ENCODE measurements around the gene PCYT2. TPM values are rescaled to one million over a fixed set of nuclear protein-coding genes. Genes with fewer than 3 reads are reported as not detected.
A peak's percentile ranks its signal among the peaks of the same experiment; 100 is the strongest.

The PCYT2 gene
- total RNA-seq, 2 donors from 2014 or later = 66.8 to 70.9 TPM

DNA sequence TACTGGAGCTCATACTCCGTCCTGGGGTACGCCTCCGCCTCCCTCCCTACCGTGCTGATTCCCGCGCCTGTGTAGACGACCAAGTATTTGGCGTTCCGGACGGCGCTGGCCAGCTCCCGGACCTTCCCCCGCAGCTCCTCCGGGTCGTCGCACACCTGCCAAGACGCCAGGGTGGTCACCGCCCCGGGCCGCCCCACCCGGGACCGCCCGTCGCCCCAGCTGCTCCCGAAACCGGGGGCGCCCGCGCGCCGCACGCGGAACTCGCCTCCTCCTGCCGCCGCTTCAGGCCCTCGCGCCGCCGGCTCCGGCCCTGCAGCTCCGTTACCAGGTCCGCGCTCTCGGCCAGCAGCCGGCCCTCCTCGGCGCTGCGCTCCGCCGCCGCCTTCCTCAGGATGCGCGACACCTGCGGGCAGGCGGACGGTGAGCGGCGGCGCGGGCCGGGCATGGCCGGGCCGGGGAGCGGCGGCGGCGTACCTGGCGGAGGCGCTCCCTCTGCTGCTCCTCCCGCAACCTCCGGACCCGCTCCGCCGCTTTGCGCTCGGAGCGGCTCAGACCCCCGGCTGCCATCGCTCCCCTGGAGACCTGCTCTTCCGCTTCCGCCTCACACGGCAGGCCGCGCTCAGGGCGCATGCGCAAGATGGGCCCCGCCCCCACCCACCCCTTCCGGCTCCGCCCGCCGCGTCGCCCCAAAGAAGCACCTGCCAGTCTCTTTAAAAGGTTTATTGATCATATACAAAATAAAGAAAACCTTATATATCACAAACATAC, 6.5 kb upstream of the PCYT2 start, which contains the start of gene SIRT7:
TSS of gene SIRT7 (minus strand) at position 612 of the 768 bp plus-strand sequence. CDS start at position 567, 45 bp downstream.
- Histone ChIP-seq H3K27me3 (ENCODE audit: control insufficient read depth, insufficient read depth, low read length, poor library complexity, severe bottlenecking) (no peaks in the 10 kb centered on the region), H3K36me3 (ENCODE audit: control insufficient read depth, insufficient read depth, low read length) (peaks cover 56% of the 10 kb centered on the region), H3K9ac (ENCODE audit: extremely low read depth, low read length, poor library complexity, severe bottlenecking) (peak within 1 kb of the TSS; percentile 48), H3K4me1 (ENCODE audit: control insufficient read depth, insufficient read depth, low read length) (peaks cover 2% of the 10 kb centered on the region), H3K27ac (ENCODE audit: low read depth, low read length) (no peak within 1 kb of the TSS), H3K4me3 (ENCODE audit: low read length) (peak within 1 kb of the TSS; percentile 92), H3K9me3 (ENCODE audit: control insufficient read depth, low read length) (no peaks in the 10 kb centered on the region)
- DNase-seq = peak; percentile 98
- TF ChIP-seq, protein P1, sequence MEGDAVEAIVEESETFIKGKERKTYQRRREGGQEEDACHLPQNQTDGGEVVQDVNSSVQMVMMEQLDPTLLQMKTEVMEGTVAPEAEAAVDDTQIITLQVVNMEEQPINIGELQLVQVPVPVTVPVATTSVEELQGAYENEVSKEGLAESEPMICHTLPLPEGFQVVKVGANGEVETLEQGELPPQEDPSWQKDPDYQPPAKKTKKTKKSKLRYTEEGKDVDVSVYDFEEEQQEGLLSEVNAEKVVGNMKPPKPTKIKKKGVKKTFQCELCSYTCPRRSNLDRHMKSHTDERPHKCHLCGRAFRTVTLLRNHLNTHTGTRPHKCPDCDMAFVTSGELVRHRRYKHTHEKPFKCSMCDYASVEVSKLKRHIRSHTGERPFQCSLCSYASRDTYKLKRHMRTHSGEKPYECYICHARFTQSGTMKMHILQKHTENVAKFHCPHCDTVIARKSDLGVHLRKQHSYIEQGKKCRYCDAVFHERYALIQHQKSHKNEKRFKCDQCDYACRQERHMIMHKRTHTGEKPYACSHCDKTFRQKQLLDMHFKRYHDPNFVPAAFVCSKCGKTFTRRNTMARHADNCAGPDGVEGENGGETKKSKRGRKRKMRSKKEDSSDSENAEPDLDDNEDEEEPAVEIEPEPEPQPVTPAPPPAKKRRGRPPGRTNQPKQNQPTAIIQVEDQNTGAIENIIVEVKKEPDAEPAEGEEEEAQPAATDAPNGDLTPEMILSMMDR (conservative IDR thresholded peaks at IDR 0.05) = no peak
- H3K4me3 Mint-ChIP-seq = peak within 1 kb of the TSS; percentile 69
- 0 to 5% methylated on average over 20 to 94 of the region's 94 CpGs for WGBS, 2 experiments (ENCODE audit: insufficient coverage in 1 of 2, insufficient read length in 1 of 2)
- no peaks in the 10 kb centered on the region for H3K9me3 Mint-ChIP-seq
- peaks cover 52% of the 10 kb centered on the region for H3K36me3 Mint-ChIP-seq (ENCODE audit: low read depth)
- H3K27ac Mint-ChIP-seq = peak within 1 kb of the TSS; percentile 79
- no peaks in the 10 kb centered on the region for H3K27me3 Mint-ChIP-seq (ENCODE audit: insufficient read depth)
- peaks cover 11% of the 10 kb centered on the region for H3K4me1 Mint-ChIP-seq

DNA sequence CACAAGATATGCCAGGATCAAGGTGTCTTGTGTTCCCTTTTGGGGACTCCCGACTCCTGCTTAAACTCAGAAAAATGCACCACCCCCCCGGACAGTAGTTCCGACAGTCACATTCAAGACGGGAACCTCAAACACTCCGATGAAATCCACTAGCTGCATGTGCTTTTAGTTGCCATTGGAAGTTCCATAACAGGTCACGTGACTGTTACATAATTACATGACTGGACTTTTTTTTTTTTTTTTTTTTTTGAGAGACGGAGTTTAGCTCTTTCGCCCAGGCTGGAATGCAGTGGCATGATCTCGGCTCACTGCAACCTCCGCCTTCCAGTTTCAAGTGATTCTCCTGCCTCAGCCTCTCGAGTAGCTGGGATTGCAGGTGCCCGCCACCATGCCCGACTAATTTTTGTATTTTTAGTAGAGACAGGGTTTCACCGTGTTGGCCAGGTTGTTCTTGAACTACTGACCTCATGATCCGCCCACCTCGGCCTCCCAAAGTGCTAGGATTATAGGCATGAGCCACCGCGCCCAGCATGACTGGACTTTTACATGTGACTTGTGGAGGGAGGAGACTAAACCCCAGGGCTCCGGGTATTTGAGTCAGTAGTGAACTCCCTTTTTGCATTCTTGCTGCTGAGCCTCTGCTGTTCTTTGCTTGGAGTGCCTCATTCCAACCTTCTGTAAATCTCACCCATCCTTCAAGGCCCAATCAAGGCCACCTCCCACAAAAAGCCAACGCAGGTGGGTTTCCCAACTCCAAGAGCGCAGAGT, 5.2 kb upstream of the PCYT2 start:
- peaks cover 2% of the 10 kb centered on the region for H3K4me1 ChIP-seq (ENCODE audit: control insufficient read depth, insufficient read depth, low read length)
- DNase-seq = no peak
- WGBS, 2 experiments (ENCODE audit: insufficient coverage in 1 of 2, insufficient read length in 1 of 2) = 85 to 86% methylated on average over 13 to 21 of the region's 21 CpGs
- H3K27ac Mint-ChIP-seq = peak overlapping the region; percentile 39
- peaks cover 11% of the 10 kb centered on the region for H3K4me1 Mint-ChIP-seq
- peak overlapping the region; percentile 92 for H3K4me3 ChIP-seq (ENCODE audit: low read length)
- no peaks in the 10 kb centered on the region for H3K27me3 ChIP-seq (ENCODE audit: control insufficient read depth, insufficient read depth, low read length, poor library complexity, severe bottlenecking)
- H3K9me3 ChIP-seq (ENCODE audit: control insufficient read depth, low read length) = no peaks in the 10 kb centered on the region
- H3K36me3 ChIP-seq (ENCODE audit: control insufficient read depth, insufficient read depth, low read length) = peaks cover 63% of the 10 kb centered on the region
- peaks cover 45% of the 10 kb centered on the region for H3K36me3 Mint-ChIP-seq (ENCODE audit: low read depth)
- H3K27me3 Mint-ChIP-seq (ENCODE audit: insufficient read depth) = no peaks in the 10 kb centered on the region
- peak overlapping the region; percentile 69 for H3K4me3 Mint-ChIP-seq
- TF ChIP-seq, protein P1 (conservative IDR thresholded peaks at IDR 0.05) = no peak
- no peak overlapping the region for H3K9ac ChIP-seq (ENCODE audit: extremely low read depth, low read length, poor library complexity, severe bottlenecking)
- H3K9me3 Mint-ChIP-seq = no peaks in the 10 kb centered on the region
- no peak overlapping the region for H3K27ac ChIP-seq (ENCODE audit: low read depth, low read length)

DNA sequence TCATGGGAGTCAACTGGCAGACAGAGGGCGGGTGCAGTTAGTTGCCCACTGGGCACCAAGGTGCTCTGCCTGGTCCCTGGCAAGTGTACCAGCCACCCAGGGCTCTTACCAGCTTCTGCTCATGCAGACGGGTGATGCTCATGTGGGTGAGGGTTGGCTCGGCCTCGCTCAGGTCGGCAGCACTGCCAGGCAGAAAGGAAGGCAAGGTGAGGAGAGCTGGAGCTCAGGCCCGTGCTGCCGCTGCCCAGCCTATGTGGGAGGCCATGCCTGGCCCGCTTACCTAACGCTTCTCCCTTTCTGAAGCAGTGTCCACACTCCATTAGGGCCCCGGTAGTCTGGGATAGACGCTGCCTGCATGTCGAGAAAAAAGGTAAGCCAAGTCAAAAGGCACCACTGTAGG, 4.1 kb upstream of the PCYT2 start:
- Mint-ChIP-seq H3K9me3 (no peaks in the 10 kb centered on the region), H3K36me3 (ENCODE audit: low read depth) (peaks cover 38% of the 10 kb centered on the region), H3K27ac (no peak overlapping the region), H3K4me1 (peaks cover 8% of the 10 kb centered on the region), H3K4me3 (no peak overlapping the region), H3K27me3 (ENCODE audit: insufficient read depth) (no peaks in the 10 kb centered on the region)
- no peaks in the 10 kb centered on the region for H3K27me3 ChIP-seq (ENCODE audit: control insufficient read depth, insufficient read depth, low read length, poor library complexity, severe bottlenecking)
- no peak overlapping the region for H3K4me3 ChIP-seq (ENCODE audit: low read length)
- H3K27ac ChIP-seq (ENCODE audit: low read depth, low read length) = no peak overlapping the region
- DNase-seq = no peak
- H3K4me1 ChIP-seq (ENCODE audit: control insufficient read depth, insufficient read depth, low read length) = peaks cover 2% of the 10 kb centered on the region
- H3K9ac ChIP-seq (ENCODE audit: extremely low read depth, low read length, poor library complexity, severe bottlenecking) = no peak overlapping the region
- 93 to 100% methylated on average over 11 to 12 of the region's 12 CpGs for WGBS, 2 experiments (ENCODE audit: insufficient coverage in 1 of 2, insufficient read length in 1 of 2)
- TF ChIP-seq, protein P1 (conservative IDR thresholded peaks at IDR 0.05) = no peak
- peaks cover 52% of the 10 kb centered on the region for H3K36me3 ChIP-seq (ENCODE audit: control insufficient read depth, insufficient read depth, low read length)
- no peaks in the 10 kb centered on the region for H3K9me3 ChIP-seq (ENCODE audit: control insufficient read depth, low read length)
